CD4-positive, alpha-beta T cell treated with Interleukin-21 for 1 hour (primary cell): ENCODE data around the gene HDAC4.
"Not testable (repeated sequence)": the region's sequence is repeated elsewhere in the genome, so short reads cannot be mapped to it uniquely, and the experiment has no call there.

Experiments
- DNase-seq: peaks from one replicate; pipeline ENCODE4 v3.0.0-alpha.2; 2020

The HDAC4 gene

GRCh38 chr2:239178484-239178883, 222.3 kb downstream of the HDAC4 start:
- DNase-seq, result no peak

GRCh38 chr2:239177908-239178307, 222.9 kb downstream of the HDAC4 start:
- no peak for DNase-seq

GRCh38 chr2:239177325-239177724, 223.5 kb downstream of the HDAC4 start:
- no peak for DNase-seq

DNA sequence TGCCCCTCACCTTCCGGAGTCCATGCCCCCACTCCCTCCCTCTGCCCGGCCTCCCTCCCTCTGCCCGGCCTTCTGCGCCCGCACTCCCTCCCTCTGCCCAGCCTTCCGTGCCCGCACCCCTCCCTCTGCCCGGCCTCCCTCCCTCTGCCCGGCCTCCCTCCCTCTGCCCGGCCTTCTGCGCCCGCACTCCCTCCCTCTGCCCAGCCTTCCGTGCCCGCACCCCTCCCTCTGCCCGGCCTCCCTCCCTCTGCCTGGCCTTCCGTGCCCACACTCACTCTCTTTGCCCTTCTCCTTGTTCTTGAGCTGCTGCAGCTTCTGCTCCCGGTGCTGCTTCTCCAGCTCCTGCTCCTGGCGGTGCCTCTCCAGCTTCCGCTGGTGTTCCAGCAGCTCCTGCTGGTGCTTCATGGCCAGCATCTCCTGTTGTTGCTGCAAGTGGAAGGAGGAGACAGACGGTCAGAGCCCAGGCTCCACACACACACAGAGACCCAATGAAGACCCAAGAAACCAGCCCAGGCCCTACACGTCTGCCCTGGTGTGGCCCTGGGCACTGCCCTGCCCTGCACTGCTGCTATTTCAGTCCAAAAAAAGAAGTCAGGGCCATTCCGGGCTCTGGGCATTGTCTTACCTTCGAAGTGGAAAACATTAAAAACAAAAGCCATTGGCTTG, 224.5 kb downstream of the HDAC4 start:
- not testable (repeated sequence) for DNase-seq

DNA sequence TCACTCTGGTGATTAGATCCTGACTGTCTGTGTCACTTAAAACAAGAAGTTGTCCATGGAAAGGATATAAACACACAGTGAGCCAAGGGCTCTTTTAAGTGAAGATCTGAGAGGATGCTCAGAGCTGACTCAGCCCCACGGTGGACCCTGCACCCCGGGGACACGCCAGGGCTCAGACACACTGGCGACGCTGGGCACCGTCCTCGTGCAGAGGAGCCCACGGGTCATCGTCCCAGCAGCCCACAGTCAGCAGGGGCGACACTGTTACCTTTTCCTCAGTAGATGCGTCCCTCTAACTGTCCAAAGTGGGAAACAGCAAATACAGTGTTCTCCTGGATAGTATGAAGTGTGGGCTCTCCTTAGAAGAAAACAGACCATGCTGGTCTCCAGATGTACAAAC, 225.6 kb downstream of the HDAC4 start:
- no peak for DNase-seq

GRCh38 chr2:239173301-239173700, 227.5 kb downstream of the HDAC4 start:
- DNase-seq, result no peak

DNA sequence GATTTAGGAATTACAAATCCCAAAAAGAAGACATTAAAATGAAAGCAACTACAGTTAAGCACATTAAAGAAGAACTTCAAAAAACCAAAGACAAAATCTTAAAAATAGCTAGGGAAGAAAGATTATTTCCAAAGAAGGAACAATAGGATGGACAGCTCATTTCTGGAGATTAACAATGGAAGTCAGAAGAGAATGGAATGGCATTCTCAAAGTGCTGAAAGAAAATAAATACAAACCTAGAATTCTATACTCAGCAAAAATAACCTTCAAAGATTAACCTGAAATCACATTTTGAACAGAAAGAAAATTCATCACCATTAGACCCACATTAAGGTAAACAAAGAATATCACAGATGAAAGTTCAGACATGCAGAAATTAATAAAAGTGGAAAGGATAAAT, 229.2 kb downstream of the HDAC4 start:
- DNase-seq, result no peak

- DNase-seq, result no peak
Observed at GRCh38 chr2:239169311-239170048, 231.3 kb downstream of the HDAC4 start.

DNA sequence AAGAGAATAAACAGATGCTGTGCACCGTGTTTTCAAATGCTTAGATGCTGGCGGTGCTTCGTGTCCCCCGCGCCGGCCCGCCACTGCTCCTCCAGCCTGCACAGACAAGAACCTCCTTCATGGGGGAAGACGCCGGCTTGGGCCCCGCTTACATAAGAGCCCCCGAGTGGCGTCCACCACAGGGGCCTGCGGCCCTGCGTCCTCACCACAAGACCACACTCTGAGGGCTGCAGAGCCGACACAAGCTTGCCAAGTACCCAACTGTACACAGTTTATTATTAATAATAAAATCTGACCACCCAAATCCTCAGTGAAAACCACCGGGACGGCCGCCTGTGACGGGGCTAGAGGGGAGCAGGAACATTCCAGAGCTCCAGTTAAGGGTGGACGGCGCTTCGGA, 232.2 kb downstream of the HDAC4 start:
- DNase-seq, result no peak

DNA sequence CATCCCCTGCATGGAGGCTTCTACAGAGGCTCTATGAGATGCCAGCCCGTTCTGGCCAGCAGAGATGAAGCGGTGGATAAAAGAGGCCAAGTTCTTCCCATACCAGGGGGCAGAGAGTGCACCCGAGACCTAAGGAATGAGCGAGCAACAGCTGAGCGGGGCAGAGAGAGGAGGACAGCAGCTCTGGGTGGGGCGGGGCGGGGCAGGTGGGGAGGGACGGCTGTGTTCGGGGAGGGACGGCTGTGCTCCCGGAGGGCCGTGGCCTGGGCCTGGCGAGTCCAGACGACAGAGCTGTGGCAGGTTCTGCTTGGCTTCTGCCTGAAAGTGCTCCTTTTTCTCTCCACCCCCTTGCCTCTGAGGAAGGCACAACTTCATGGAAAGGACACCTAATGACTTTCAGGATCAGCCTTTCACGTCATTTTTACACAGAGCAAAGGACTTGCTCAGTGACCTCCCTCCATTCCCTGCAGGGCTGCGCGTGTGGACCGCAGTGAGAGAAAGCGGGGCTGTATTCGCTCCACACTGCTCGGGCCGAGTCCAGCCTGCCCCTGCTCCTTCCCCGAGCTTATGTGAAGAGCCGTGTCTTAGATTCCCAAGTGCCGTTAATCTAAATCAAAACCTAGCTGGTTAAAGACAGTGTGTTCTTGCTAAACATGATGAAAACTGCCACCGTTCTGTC, 232.9 kb downstream of the HDAC4 start:
- DNase-seq, result no peak

- no peak for DNase-seq
Observed at GRCh38 chr2:239167011-239167673, 233.7 kb downstream of the HDAC4 start.

DNA sequence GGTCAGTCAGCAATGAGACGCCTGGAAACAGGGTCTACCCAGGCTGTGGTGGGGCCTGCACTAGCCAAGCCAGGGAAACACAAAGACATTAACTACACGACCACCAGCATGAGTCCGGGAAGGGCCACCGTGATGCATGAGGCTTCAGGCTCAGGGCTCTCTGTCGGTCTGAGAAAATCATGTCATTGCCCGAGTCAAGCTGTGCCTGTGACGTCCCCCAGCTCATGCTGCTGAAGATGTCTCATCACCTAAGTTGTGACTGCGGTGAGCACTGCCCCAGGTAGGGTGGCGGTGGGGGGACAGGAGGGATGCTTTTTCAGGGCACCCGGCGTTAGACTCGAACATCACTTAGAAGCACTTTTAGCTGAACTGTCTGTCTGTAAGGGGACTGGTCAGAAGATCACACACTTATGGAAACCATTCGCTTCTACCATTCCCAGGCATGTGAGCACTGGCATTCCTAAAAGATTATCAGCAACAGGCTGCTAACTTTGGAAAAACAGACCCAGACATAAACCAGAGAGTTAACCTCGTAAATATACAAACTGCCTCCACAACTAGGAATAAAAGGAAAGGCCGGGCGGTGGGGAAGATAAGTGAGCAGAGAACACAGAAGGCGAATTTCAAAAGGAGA, 234.5 kb downstream of the HDAC4 start:
- DNase-seq, result no peak

DNA sequence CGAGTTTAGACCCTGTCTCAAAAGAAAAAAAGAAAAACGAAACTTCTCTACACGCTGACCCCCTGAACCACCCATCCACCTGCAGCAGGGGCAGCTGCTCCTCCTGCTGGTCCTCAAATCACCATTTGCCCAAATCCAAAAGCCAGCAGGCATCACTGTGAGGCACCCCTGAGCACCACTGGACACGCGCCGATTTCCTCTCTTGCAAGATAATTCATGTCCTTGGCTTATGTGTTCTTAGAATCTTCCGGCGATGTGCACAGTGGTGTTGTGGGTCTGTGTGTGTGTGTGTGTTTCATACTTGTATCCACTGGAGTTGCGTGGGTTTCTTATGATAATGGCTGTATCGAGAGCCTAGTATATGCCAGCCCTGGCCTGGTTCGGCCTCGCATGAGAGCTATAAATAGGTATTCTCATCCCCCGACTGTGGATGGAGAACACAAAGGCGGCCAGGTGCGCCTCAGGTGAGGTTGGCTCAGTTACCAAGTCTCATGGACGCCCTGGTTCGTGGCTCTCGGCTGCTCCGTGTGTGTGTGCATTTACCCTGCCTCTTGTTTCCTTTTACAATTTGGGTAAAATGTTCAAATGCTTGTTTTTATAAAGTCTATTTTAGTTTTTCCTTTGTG, 235.5 kb downstream of the HDAC4 start:
- no peak for DNase-seq

GRCh38 chr2:239164335-239164871, 236.4 kb downstream of the HDAC4 start:
- peak; percentile 34 for DNase-seq

GRCh38 chr2:239163688-239164334, 237.0 kb downstream of the HDAC4 start:
- DNase-seq, result no peak

DNA sequence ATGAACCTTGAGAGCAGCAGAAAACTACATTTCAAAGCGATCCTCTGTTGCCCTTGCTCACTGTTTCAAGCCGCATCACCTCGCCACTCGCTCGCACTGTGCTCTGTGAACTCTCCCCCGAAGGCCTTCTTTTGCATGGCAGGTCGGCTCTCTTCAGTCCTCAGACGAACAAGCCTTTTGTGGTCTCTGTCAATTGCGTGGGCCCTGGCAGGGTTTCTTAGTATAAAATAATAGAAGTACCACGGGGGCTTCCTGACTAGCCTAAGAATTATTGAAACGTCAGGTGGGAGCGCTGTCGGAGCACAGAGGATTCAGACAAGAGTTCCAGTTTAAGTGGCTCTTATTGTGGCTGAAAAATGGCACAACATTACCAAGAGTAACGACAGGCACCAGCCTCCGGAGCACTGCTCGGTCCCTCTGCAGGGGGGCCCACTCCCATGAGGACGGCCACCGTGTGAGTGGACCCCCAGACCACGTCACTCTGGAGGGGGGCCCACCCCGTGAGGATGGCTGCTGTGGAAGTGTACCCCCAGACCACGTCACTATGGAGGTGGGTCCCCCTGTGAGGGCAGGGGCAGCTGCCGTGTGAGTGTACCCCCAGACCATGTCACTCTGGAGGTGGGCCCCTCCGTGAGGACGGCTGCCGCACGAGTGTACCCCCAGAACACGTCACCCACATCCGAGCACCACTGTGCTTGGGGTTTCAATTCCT, 237.7 kb downstream of the HDAC4 start:
- no peak for DNase-seq

GRCh38 chr2:239162141-239162821, 238.5 kb downstream of the HDAC4 start:
- no peak for DNase-seq

GRCh38 chr2:239161711-239162140, 239.1 kb downstream of the HDAC4 start:
- DNase-seq, result no peak

GRCh38 chr2:239160226-239161143, 240.3 kb downstream of the HDAC4 start:
- no peak for DNase-seq
